OCI-LY7 (cell line): ENCODE results near the gene SERINC5.

Source experiments
- EZH2phosphoT487 ChIP-seq: fragments of 200-600 bp; sonication (generic); IDR thresholded peaks from 2 replicates; pipeline ENCODE4 v1.6.1; 2018; ENCODE audit warnings: low read depth, borderline replicate concordance, mild to moderate bottlenecking, mixed run types, antibody characterized with exemption, low read length, moderate library complexity, mixed read lengths
- TF ChIP-seq, protein P1 (sequence below): fragments of 200-600 bp; sonication (generic); conservative IDR thresholded peaks from 2 replicates; pipeline ENCODE4 v1.5.1; 2014; ENCODE audit warnings: mild to moderate bottlenecking, antibody characterized with exemption, low read length, moderate library complexity, mixed read lengths

DNA sequence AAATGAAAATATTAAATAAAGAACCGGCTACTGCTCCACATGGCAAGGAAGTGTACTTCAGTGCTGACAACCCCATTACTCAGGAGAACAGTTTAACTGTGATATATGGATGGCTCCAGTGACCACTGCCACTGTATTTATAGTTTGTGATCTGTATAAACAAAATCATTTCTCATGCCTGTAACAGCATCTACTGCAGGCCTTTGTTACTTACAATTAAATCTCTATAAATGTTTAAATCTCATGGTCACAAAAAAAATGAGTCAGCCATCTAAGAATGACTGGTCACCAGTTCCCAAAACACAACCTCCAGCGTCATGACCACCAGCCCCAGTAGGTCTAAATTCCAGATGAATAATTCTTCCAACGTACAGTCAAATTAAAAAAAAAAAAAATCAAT is 24.6 kb downstream of the SERINC5 start:
- TF ChIP-seq EZH2phosphoT487: no peak
- TF ChIP-seq, protein P1, sequence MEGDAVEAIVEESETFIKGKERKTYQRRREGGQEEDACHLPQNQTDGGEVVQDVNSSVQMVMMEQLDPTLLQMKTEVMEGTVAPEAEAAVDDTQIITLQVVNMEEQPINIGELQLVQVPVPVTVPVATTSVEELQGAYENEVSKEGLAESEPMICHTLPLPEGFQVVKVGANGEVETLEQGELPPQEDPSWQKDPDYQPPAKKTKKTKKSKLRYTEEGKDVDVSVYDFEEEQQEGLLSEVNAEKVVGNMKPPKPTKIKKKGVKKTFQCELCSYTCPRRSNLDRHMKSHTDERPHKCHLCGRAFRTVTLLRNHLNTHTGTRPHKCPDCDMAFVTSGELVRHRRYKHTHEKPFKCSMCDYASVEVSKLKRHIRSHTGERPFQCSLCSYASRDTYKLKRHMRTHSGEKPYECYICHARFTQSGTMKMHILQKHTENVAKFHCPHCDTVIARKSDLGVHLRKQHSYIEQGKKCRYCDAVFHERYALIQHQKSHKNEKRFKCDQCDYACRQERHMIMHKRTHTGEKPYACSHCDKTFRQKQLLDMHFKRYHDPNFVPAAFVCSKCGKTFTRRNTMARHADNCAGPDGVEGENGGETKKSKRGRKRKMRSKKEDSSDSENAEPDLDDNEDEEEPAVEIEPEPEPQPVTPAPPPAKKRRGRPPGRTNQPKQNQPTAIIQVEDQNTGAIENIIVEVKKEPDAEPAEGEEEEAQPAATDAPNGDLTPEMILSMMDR: no peak
